Measurements from ENCODE around the gene COL28A1. TPM values are rescaled to one million over a fixed set of nuclear protein-coding genes. Genes with fewer than 3 reads are reported as not detected.

Gene COL28A1
- polyA plus RNA-seq, 1 donor from 2014 or later = not detected

GRCh38 chr7:7321681-7322080 lies 214.0 kb downstream of the COL28A1 start:
- Mint-ChIP-seq H3K36me3 (peaks cover 5% of the 10 kb centered on the region), H3K4me3 (peak overlapping the region in 2 of 4 donors; percentile 63 to 73), H3K4me1 (peaks cover 21 to 37% (median 23%) of the 10 kb centered on the region in 3 donors), H3K27me3 (no peaks in the 10 kb centered on the region), H3K27ac (peak overlapping the region in 2 of 3 donors; percentile 34 to 60), H3K9me3 (peaks cover 0 to 1% (median 0%) of the 10 kb centered on the region in 3 donors)

DNA sequence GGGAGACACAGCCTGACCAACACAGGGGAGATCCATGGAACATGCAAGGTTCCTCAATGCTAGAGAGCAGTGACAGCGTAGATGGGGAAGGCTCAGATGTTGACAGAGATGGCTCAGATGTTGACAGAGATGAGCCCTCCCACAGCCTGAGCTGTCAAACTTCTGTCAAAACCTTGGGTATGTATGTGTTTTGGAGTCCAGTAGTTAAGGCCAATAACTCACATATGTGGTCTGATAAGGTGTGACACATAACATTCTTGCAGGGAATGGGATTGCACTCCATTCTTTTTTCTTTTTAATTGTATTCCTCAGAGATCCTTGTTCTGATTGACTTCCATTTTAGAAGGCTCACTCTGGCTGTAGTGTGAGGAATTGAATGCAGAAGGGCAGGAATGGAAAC lies 217.1 kb downstream of the COL28A1 start:
- H3K4me3 Mint-ChIP-seq = no peak overlapping the region
- H3K9me3 Mint-ChIP-seq = peaks cover 0 to 1% (median 0%) of the 10 kb centered on the region in 3 donors
- H3K27me3 Mint-ChIP-seq = peaks cover 2% of the 10 kb centered on the region
- H3K36me3 Mint-ChIP-seq = peaks cover 5% of the 10 kb centered on the region
- peaks cover 19 to 26% (median 20%) of the 10 kb centered on the region in 3 donors for H3K4me1 Mint-ChIP-seq
- H3K27ac Mint-ChIP-seq = no peak overlapping the region

DNA sequence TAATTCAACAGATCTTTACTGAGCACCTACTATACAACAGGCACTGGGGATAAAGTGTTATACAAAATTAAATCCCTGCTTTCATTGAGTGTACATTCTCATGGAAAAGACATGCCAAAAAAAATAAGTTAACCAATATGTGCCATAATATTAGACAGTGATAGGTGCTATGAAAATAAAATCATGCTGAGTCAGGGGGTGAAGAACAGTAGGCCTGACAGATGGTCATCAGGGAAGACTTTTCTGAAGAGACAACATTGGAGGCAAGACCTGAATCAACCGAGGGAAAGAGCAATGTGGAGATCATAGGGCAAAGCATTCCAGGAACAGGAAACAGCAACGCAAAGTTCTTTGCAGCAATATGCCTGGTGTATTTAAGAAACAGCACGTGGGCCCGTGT lies 217.8 kb downstream of the COL28A1 start:
- H3K27me3 Mint-ChIP-seq = peaks cover 2% of the 10 kb centered on the region
- peaks cover 0 to 1% (median 0%) of the 10 kb centered on the region in 3 donors for H3K9me3 Mint-ChIP-seq
- no peak overlapping the region for H3K27ac Mint-ChIP-seq
- no peak overlapping the region for H3K4me3 Mint-ChIP-seq
- H3K4me1 Mint-ChIP-seq = peaks cover 13 to 18% (median 13%) of the 10 kb centered on the region in 3 donors
- H3K36me3 Mint-ChIP-seq = peaks cover 5% of the 10 kb centered on the region

GRCh38 chr7:7315851-7316250 lies 219.8 kb downstream of the COL28A1 start:
- H3K4me1 Mint-ChIP-seq = peaks cover 0 to 2% (median 2%) of the 10 kb centered on the region in 3 donors
- H3K4me3 Mint-ChIP-seq = no peak overlapping the region
- H3K27me3 Mint-ChIP-seq = peaks cover 2% of the 10 kb centered on the region
- H3K27ac Mint-ChIP-seq = no peak overlapping the region
- peaks cover 5% of the 10 kb centered on the region for H3K36me3 Mint-ChIP-seq
- peaks cover 0 to 1% (median 0%) of the 10 kb centered on the region in 3 donors for H3K9me3 Mint-ChIP-seq

DNA sequence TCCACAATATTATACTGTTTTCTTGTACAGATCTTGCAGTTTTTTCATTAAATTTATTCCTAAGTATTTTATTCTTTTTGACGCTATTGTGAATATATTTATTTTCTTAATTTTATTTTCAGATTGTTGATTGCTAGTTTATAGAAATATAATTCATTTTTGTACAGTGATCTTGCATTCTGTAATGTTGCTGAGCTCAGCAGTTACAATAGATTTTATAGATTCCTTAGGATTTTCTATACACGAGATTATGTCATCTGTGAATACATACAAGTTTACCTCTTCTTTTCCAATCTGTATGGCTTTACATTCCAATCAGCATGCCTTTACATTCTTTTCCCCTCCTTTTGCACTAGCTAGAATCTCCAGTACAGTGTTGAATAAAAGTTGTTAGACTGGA lies 223.3 kb downstream of the COL28A1 start:
- no peaks in the 10 kb centered on the region for H3K4me1 Mint-ChIP-seq
- no peak overlapping the region for H3K4me3 Mint-ChIP-seq
- peaks cover 4% of the 10 kb centered on the region for H3K27me3 Mint-ChIP-seq
- H3K9me3 Mint-ChIP-seq = no peaks in the 10 kb centered on the region
- peaks cover 2% of the 10 kb centered on the region for H3K36me3 Mint-ChIP-seq
- no peak overlapping the region for H3K27ac Mint-ChIP-seq

GRCh38 chr7:7311001-7311400 lies 224.7 kb downstream of the COL28A1 start:
- H3K9me3 Mint-ChIP-seq = no peaks in the 10 kb centered on the region
- no peaks in the 10 kb centered on the region for H3K36me3 Mint-ChIP-seq
- peaks cover 5% of the 10 kb centered on the region for H3K27me3 Mint-ChIP-seq
- H3K4me3 Mint-ChIP-seq = no peak overlapping the region
- no peak overlapping the region for H3K27ac Mint-ChIP-seq
- H3K4me1 Mint-ChIP-seq = no peaks in the 10 kb centered on the region

GRCh38 chr7:7309203-7309602 lies 226.5 kb downstream of the COL28A1 start:
- no peak overlapping the region for H3K27ac Mint-ChIP-seq
- H3K4me3 Mint-ChIP-seq = no peak overlapping the region
- no peaks in the 10 kb centered on the region for H3K4me1 Mint-ChIP-seq
- H3K36me3 Mint-ChIP-seq = no peaks in the 10 kb centered on the region
- H3K27me3 Mint-ChIP-seq = peaks cover 3% of the 10 kb centered on the region
- no peaks in the 10 kb centered on the region for H3K9me3 Mint-ChIP-seq

Other genes starting within 250 kb of the COL28A1 start
- 38.8 TPM for gene MIOS, start 31.0 kb upstream of the COL28A1 start, polyA plus RNA-seq
- 26.0 TPM for gene UMAD1, start 104.9 kb upstream of the COL28A1 start, polyA plus RNA-seq
- 99.9 TPM for gene RPA3, start 182.7 kb upstream of the COL28A1 start, polyA plus RNA-seq